Globus pallidus (tissue), 1 donor: Measurements from ENCODE around the gene SOX6.
A peak's percentile ranks its signal among the peaks of the same experiment; 100 is the strongest.

Experiments
- DNase-seq: peaks from one replicate; pipeline ENCODE4 v3.0.0-alpha.2; 2015; ENCODE audit warnings: low spot score

The SOX6 gene

DNA sequence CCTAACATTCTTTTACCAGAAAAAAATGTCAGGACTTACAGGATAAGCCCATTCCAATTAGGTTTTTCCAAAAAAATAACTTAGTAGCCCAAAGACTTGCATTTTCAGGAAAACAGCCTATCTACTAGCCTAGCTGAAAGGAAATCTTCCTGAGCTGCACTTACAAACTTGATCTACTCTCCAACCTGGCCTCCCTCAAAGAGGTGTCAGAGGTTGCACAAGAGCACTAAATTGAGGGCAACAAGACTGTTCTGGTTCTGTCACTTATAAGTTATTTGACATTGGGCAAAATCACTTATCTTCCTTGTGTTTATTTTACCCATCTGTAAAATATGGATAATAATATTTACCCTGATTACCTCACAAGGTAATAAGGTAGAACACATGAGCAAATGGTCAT, 7.9 kb upstream of the SOX6 start:
- no peak for DNase-seq

DNA sequence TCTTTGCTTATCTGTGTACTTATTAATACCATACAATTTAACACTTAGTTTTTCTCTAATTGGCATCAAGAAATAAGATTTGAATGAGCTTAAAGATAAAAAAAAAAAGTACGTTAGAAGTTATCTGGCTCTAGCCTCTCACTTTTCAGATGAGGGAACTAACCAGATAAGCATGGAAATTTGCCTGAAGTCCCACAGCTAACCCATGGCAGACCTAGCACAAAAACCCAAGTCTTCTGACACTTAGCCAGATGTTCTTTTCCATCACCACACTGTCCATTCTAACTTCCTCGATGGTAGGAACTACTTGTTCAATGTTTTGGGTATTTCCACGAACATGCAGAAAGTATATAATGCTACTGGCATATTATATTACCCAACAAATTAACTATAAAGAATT, 7.4 kb upstream of the SOX6 start:
- DNase-seq, result no peak

DNA sequence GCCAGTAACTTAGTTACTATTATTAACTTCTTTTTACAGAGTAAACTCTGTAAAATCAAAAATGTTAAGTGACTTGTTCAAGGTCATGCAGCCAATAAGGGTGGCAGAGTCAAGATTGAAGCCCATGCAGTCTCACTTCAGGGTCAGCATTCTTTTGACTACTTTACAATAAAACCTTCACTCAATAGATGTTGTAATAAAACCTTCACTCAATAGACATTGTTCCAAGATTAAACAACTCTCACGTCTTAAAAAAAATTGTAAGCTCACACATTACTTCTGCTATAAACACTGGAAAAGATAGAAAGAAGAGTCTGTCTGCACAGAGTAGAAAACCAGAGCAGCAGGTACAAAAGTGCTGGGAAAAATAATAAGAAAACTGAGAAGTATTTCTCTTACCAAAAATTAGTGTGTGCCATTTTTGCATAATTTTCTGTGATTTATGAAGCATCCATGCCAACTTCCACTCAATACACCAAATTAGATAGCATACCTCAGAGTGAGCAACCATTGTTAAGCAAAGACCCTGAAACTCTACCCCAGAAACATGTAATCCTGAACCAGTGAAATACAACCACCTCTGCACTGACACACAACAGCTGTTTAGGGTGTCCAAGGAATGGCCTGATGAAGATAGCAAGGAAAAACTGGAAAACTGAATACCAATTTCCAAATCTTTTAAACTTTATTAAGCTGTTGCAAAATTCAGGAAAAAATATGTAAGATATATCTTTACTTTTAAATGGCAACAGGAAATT, 4.9 kb upstream of the SOX6 start:
- DNase-seq, result no peak

DNA sequence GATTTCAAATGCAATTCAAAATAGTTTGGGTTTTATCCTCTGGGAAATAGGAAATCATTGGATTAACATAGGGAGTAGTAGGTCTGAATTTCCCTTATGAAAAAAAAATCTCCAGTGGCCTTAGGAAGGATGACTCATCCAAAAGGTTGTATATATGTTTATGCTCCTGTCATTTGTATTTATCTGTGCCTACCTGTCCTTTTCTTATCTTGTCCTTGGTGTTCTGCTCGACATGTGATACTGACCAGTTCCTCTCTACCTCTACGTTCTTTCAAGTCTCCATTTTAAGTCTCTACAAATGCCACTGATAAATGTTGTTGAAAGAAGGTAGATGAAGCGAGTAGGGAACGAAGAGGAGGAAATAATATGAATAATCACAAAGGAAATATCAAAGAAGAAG, 3.0 kb upstream of the SOX6 start:
- no peak for DNase-seq

DNA sequence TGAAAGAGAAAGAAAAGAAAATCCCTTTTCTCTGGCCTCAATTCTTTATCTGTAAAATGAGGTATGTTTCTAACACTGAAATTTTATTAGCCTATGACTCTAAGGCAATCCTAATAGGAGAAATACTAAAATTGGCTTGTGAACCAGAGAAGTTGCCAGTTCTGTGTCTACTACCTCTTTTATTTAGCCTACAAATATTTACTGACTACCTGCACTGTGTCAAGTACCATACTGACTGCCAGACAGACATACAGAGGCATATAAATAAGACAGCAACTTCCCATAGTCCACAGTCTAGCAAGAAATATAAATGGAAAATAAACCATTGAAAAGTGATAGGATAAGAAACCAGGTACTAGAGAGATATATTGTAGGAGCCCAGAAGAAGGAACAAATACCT, 2.4 kb upstream of the SOX6 start:
- DNase-seq, result no peak

DNA sequence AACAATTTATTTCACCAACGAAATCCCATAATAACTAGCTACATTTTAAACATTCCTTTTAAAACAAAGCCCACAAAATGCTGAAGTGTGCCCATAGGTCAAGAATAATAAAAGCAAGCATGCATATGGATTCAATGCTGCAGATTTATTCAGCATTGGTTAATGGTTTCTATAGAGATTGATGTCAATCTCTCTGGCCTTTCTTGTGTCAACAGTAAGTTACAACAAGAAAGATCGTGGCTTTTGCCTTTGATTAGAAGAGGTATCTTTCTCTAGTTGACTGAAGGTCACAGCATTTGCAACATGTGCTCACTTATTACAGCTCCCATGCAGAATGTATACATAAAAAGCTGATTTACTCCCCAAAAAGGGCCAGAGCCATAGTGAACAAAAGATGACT, 1.4 kb upstream of the SOX6 start:
- DNase-seq, result no peak

DNA sequence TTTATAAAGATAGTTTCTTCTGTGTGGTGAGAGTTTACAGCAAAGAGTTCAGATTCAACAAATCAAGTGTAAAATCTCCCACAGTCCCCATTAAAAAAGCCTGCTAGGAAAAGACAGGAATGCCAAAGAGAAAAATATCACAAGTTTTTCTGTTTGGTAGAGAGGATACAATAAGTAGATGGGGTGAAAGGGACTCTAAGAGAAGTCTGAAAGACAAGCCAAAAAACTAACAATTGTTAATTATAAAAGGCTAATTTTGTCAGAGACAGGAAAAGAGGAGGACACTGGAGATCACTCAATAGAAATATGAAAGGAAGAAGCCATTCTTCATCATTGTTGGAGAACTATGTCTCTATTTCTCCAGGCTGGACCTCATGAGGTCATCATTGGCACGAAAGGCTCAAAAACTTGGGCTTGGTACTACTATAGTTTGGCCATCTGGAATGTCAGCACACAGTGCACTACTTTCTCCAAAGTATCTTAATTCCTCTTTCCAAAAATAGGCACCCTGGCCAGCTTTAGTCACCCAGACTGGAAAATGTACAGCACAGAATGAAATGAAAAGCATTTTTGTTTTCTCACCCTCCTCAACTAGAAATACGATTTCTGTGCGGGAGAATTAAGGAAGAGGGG, 531 bp upstream of the SOX6 start:
- peak; percentile 69 for DNase-seq

DNA sequence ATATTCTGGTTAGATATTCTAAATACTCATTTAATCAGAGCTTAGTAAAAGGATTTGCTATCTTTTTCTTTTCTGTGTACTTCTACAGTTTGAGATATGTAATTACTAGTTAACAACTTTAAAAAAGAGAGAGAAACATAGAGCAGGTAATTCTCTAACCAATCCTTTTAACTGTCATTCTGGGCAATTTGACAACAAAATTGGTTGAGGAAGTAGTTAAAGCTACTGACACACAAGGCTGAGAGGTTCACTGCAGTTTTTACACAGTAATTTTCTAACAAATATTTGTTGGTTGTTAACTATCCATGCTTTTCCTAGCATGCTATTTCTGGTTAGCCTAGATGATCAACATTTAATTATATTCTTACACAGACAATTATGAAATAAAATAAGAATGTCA, 3.6 kb downstream of the SOX6 start:
- DNase-seq, result no peak

DNA sequence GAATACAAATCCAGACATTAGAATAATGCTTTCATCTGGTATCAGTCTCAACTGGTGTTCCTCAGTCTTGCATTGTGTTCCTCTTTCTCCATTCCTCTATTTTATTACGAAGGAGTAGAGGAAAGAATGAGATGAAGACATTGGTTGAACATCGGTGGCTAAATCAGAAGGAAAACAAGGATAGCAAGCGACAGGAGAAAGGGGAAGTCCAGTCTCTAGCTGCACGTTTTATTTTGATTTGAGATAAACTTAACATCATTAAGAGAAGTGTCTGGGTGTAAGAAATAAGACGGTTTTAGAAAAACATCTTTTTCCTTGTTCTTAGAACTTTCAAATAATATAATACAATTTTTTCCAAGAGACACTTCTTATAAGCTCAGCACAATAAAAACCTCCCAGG, 6.2 kb downstream of the SOX6 start:
- no peak for DNase-seq

DNA sequence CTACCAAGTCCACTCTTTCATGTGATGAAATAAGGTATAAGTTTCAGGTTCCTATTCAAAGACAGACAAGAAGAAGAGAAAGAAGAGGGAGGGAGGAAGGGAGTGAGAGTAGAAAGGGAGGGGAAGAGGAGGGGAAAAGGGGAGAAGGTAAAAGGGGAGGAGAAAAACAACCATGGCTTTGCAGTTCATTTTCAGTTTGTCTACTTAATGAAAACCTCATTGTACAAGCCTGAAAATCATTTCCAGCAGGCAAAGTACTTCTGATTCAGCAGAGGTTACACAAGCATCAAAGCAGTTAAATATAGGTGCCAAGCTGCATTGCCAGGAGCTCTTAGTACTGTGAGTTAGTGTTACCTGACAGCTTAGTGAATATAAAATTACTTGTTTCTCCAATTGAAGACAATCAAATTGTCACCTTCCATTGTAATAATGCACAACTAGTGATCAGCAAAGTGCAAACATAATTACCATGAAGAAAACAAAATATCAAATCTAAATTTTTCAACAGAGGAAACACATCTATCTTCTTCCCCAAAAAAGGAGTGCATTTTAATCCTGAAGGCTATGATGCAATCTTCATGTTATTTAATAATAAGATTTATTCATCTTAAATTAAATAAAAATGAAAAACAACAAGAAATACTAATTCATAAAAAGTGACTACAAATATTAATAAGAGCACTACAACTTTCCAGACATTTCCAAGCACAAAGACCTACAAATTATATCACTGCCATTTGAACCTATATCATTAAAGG, 8.2 kb downstream of the SOX6 start:
- DNase-seq, result no peak

DNA sequence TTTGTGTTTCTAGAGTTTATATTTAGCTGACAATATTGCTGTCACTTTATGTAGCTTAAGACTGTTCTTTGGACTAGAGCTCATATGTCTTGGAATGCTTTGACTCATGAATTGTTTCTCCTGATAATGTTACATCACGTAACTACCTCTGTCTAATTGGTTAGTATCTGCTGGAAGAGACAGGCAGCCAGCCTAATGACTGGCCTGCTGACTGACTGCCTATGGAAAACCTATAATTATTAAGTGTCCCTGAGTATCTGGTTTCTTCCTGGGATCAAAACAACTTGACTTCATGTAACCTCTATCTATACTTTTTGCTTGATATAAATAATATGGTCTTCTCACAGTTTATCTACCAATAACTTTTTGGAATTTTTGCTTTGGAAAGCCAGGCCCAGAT, 9.4 kb downstream of the SOX6 start:
- no peak for DNase-seq

DNA sequence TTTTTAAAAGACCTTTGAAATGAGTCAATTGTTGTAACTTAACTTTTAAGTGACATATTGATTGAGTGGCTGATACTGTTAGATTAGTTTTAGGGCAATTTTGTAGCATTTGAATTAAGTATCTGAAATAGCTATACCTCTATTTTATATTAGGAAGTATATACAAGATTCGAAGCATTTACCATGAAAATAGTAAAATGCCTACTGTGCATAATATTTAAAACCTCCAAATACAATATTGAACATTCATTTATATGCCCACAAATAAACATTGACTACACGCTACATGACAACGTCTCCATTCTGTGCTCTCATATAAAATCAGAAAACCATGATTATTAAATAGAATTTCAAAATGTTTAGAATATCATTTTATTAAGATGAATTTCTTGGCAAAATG, 14.5 kb downstream of the SOX6 start:
- no peak for DNase-seq

DNA sequence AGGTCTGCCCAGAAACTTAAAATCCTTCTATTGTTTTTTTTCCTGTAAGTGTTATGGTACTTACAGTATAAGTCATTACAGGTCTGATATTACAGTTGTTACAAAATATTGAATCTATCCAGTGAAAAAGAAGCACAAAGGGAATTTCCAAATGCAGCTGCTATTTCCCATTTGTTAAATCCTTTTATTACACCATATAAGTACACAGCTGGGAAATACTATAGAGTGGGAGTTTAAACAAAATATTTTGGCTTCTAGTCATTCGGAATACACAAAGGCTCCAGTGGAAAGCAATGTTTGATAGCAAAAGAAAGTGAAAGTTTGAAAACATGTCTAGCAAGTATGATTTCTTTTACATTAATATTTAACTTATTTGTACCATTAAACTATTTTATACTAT, 18.0 kb downstream of the SOX6 start:
- no peak for DNase-seq

DNA sequence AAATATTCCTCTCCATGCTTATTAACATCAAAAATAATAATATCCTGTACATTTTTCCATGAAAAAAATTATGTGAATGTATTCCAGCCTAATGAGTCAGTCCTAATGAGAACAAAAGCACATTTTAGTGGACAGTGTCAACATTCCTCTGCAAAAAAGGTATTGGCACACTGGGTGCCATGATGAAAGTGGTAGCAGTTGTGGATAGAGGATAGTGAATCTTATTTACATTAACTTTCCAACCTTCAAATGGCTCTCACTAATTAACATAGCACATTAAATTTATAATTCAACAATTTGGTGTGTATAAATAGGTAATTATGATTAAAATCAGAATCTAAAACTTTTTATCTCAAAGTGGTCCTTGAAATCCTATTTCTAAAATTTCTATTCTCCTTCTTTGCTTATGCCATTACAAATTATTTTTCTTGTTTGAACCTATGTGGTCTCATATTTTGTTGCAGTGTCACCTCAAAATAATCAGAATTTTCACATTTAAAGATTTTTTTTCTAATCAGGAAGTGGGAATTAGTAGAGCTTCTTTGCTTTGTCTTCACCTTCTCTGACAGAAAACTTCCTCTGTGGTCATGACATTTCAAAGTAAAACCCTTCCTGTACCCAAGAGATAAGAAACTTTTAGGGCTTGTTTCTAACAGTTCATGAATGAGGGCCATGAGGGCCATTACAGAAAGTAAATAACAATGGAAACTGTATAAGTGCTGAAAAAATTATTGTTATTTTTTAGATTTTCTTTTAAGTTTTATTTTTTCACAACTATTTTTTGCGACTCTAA, 18.7 kb downstream of the SOX6 start:
- no peak for DNase-seq

DNA sequence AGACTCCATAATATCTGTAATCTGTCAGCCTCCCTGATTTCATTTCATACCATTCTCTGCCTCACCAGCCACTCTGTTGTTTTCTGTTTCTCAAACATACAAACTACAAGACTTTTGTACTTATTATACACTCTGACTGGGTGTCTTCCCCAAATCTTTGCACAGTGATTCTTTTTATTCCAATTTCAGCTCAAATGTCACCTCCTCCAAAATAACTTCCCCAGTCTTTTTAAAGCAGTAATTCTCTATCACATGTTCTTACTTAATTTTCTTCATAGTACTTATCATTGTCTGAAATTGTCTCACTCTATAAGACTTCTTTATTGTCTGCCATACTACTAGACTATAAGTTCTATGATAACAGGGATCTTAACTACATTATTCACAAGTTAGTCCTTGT, 19.6 kb downstream of the SOX6 start:
- no peak for DNase-seq

DNA sequence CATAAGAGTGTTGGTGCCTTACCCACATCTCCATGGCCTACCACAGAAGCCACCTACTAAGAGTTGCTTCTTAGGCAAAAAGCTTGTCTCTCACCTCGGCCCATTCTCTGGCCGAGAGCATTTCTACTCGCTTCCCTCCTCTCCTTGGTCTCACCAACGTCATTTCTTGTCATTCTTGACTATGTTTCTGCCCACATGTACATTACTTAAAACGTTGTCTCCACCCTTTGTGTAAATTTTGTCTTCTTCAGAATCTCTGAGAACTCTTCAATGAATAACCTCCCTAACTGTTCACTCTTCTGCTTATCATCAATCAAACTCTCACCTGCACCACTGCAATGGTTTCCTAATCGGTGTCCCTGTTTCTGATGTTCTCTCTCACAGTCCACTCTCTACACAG, 20.1 kb downstream of the SOX6 start:
- no peak for DNase-seq

DNA sequence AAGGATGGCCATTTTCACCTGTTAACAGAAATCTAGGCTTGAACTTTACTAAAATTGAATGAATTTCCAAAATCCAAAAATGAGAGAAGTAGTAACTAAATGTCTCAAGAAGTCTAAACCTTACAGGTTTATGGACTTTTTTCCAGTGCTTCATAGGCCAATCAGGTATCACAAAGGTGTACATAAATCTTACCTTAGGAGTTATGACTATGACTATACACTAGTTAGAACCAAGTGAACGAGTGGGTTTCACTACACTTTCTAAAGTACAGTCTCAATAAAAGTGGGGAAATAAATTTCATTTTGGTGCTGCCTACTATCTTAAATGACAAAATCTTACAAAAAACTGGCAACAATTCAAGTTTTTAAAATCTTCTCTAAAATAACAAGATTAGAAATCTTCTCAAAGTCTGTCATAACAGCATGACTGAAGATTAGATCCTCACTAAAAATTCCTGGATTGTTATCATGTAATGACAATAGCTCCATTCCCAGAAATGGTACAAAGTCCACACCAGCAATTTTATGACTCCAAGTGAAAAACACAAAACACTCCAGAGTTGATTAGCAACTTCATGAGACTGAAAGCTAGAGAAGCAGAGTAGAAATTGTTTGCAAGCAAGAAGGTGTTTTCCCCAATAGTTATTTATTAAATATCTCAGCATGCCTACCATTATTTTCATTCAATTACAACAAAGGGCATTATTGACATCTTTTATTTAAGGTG, 20.9 kb downstream of the SOX6 start:
- no peak for DNase-seq

DNA sequence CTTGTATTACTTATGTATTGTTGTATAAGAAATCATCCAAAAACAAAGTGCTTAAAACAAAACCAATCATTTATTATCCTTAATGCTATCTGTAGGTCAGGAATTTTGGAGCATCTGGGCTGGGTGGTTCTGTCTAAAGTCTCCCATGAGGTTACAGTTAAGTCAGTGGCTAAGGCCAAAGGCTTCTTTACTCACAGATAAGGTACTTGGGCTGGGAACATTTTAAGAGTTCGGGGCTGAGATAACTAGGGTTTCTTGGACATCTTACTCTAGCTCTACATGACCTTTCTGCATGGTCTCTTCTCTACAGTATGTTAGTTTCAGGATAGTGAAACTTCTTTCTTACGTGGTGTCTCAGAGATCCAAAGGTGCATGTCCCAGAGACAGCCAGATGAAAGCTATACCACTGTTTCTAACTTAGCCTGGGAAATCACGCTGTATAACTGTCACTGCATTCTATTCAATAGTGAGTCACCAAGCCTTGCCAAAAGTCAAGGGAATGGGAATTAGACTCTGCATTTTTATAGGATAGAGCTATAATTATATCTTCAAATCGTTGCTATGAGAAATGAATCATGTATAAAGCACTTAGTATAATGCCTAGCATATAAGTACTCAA, 29.6 kb downstream of the SOX6 start:
- DNase-seq, result no peak

DNA sequence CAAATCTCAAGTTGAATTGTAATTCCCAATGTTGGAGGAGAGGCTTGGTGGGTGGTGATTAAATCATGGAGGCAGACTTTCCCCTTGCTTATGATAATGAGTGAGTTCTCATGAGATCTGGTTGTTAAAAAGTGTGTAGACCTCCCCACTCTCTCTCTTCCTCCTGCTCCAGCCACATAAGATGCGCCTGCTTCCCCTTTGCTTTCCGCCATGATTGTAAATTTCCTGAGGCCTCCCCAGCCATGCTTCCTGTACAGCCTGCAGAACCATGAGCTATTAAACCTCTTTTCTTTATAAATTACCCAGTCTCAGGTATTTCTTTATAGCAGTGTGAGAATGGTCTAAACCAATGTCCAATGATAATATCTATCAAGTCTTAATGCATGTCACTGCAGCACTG, 34.2 kb downstream of the SOX6 start:
- DNase-seq, result no peak

DNA sequence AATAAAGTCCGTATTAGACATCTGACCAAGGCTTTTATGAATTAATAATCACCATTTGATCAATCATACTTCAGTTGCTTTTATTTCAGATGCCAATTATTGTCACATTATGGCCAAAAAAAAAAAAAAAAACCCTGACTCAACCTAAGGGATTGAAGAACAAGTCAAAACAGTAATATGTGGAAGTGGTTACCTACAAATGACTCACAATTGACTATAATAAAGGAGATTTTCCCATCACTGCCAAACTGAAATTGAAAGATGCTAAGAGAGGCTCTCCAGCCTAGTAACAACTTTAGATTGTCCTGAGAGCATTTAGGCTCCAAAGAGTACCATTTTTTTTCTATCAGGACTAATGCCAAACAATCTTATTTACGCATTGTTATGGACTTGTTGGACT, 35.2 kb downstream of the SOX6 start:
- no peak for DNase-seq

DNA sequence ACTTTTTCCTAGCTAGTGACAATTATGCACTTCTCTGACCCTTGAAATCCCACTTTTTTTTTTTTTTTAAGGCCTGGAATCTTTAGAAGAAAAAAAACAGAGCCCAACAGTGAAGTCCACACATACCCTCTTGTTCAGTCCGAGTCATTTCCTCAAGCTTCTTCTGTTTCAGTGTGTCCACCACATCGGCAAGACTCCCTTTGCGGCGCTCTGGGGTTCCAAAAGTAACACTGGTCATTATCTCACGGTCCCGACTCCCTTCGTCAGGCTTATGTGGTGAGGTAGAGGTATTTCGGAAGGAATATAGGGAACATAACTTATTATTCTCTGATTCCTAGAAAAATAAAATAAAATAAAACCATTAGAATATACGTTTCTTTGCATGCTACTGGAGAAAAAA, 38.0 kb downstream of the SOX6 start:
- DNase-seq, result no peak
